Activated CD8-positive, alpha-beta memory T cell treated with anti-CD3 and anti-CD28 coated beads, Interleukin-2, amount 50 U/mL, for 1 hour (primary cell): ENCODE data around the gene ZNF689.
A peak's percentile ranks its signal among the peaks of the same experiment; 100 is the strongest.

ENCODE experiments used
- DNase-seq: peaks from one replicate; pipeline ENCODE4 v3.0.0-alpha.2; 2020; ENCODE audit errors: extremely low read depth

The ZNF689 gene

DNA sequence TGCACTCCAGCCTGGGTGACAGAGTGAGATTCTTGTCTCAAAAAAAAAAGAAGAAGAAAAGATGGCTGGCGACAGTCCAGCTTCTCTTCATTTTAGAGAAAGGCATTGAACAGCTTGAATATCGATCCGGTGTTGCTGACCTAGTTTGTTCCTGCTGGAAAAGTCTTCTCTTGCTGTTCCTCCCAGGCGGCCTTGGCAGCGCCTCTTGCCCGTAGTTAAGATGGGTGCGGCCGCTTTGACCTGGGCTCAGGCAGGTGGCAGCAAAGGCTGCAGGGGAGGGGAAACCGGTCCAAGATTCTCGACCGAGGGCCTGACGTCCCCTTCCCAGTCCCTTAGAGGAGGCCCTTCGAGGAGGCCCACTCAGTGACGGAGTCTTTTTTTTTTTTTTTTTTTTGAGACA is 48.2 kb downstream of the ZNF689 start:
- no peak for DNase-seq

DNA sequence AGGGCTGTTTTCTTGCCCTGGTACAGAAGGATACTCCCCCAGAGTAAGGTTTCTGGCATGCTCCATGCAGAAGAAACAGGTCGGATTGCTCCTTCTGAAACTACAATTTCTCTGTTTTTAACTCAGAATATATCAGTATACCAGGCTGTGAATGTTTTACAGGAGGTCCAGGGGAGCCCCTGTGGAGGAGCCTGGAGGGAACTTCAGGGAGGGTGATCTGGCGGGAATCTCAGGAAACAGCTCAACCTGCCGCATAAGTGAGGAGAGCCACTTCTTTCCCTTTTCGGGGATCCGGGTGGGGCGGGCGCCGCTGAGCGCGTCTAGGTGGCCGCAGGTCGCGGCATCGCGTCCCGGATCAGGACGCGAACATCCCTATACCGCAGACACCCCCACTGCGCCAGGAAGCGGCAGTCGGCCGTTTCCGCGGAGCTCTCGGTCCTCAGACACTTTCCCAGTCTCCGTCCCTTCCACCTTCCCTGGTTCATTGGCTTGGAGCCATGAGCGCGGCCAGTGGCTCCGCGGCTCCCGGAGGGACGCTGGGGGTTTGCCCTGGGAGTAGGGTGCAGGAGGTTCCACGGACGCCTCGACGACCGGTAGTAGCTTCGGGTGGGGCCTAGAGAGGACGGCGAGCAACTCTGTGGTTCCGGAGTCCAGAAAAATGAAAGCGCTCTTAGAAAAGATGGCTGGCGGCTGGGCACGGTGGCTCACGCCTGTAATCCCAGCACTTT is 48.9 kb downstream of the ZNF689 start:
- no peak for DNase-seq

DNA sequence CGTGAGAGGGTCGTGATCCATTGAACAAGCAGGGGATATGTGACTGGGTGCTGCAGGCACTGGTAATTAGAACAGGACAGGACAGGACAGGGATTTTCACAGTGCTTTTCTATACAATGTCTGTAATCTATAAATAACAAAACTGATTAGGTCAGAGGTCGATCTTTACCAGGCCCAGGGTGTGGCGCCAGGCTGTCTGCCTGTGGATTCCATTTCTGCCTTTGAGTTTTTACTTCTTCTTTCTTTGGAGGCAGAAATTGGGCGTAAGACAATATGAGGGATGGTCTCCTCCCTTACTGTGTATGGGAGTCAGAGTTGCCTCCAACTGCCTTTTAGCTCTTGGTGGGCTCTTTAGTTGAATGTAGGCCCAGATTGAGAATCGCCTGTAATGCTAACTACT is 50.5 kb downstream of the ZNF689 start:
- no peak for DNase-seq

DNA sequence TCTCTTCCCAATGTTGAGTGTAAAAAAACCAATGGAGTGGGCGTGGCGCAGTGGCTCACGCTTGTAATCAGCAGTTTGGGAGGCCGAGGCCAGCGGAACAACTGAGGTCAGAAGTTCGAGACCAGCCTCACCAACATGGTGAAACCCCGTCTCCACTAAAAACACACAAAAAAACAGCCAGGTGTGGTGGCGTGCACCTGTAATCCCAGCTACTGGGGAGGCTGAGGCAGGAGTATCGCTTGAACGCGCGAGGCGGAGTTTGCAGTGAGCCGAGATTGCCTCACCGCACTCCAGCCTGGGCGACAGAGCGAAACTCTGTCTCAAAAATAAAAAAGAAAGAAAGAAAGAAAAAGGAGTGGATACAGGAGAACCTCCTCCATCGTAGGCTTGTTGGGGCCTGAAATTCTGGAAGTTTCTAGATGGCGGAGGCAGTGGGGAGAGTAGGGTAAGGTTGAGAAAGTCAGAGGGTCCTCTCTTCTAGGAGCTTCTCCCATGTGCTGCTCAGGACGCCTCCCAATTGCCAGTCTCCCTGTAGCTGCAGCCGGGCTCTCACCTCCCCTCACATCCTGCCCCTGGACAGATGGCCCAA is 51.3 kb downstream of the ZNF689 start:
- no peak for DNase-seq

DNA sequence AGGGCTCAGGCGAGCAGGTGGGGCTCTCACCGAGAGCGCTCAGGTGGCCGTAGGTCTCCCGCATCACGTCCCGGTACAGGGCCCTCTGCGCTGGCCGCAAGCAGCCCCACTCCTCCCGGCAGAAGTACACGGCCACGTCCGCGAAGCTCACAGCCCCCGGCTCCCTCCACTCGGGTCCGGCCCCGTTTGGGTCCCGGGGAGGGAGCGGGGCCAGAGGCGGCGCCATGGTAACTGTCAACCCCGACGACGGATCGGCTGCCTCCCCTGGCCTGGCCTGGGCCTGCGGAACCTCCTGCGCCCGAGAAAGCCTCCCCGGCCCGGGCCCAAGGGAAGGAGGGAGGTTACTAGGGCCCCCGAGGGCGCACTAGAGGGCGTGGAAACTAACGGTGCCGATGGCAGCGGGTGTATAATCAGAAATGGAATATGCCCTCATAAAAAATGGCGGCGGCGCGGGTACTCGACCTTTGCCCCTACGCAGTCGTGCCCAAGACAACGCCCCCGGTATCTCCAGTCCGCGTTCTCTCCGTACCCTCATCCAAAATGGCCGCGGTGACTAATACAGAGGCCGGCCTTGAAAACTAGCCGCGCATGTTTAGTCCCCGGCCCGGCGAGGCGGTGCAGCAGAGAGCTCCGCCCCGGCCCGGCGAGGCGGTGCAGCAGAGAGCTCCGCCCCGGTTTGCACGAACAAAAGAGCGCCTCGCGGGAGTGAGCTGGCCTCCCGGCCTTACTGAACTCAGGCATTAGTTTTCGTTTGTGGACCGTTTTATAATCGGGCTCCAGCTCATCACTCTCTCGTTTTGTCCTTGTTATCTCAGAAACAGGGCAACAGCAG is 52.0 kb downstream of the ZNF689 start, which contains the start of gene ZNF764:
Gene ZNF764, minus strand, starts transcription at position 418 of the 832 bp plus-strand sequence. Its CDS starts 192 bp downstream, at position 226.
- peak; percentile 96 for DNase-seq

DNA sequence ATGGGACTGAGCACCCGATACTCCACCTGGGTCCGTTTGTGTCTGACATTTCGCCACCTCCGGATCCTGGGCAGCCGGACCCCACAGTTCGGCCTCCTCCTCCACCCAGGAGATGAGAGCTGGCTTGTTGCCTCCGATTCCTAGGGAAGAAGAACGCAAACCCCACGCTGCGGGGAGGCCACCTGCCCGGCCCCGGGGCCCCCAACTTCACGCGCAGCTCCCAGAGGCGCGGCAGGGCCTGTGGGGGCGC is 52.6 kb downstream of the ZNF689 start:
- DNase-seq, result no peak

DNA sequence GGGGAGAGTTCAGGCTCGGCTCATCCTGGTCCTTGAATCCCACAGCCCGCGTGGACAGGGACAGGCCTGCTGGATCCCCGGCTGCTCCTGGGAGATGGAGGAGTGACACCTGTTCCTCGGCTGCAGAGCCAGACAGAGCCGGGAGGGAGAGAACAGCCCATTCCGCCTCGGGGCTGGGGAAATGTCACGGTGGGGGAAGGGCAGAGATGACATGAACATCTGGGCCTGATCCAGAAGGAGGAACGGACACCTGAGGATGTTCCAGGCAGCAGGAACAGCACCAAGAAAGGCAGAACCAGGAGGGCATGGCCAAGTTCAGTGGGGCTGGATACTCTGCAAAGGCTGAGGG is 54.1 kb downstream of the ZNF689 start:
- no peak for DNase-seq

DNA sequence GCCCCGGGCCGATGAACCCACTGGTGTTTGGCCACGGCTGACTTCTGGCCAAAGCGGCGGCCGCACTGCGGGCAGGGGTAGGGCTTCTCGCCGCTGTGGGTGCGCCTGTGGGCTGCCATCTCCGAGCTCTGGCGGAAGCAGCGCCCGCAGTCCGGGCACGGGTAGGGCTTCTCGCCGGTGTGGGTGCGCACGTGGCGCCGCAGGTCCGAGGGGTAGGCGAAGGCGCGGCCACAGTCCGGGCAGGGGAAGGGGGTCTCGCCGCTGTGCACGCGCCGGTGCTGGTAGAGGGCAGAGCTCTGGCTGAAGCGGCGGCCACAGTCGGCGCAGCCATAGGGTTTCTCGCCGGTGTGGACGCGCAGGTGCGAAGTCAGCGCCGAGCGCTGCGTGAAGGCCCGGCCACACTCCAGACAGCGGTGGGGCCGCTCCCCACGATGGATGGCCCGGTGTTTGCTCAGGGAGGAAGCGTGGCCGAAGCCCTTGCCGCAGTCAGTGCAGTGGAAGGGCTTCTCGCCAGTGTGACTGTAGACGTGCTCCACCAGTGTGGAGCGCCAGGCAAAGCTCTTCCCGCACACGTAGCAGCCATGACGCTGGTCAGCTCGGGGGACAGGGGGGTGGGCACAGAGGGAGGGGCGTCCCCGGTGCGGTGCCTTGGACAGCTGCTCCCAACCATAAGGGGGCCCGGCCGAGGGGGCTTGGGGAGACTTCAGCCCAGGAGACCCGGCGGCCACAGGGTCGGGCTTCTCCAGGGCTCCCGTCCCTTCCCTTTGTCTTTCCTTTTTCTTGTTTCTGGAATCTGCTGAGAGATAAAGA is 54.7 kb downstream of the ZNF689 start:
- DNase-seq, result no peak

DNA sequence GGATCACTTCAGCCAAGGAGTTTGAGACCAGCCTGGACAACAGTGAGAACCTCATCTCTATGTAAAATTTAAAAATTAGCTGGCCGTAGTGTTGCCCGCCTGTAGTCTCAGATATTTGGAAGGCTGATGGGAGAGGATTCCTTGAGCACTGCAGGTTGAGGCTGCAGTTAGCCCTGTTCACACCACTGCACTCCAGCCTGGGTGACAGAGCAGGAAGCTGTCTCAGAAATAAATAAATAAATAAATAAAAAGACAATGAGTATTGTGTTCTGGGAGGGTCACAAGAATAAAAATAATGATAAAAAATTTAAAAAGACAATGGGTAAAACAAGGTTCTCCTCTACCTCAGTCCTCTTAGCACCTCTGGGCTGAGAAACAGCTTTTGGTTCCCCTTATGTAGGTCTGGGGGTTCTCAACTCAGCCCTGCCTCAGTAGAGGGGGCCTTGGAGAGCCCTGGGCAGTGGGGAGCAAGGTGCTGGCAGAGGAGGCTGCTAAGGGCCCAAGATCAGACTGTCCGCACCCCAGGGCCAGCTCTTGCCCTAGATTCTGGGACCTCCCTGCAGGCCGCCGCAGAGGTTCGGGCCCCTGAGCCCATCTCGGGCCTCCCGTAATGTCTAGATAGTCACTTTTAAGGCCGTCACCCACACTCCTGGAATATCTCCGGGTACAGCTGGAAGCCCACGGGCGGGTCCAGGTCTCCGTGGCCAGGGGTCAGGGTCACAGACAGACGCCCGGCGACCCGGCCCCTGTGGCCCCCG is 55.5 kb downstream of the ZNF689 start:
- DNase-seq, result no peak

DNA sequence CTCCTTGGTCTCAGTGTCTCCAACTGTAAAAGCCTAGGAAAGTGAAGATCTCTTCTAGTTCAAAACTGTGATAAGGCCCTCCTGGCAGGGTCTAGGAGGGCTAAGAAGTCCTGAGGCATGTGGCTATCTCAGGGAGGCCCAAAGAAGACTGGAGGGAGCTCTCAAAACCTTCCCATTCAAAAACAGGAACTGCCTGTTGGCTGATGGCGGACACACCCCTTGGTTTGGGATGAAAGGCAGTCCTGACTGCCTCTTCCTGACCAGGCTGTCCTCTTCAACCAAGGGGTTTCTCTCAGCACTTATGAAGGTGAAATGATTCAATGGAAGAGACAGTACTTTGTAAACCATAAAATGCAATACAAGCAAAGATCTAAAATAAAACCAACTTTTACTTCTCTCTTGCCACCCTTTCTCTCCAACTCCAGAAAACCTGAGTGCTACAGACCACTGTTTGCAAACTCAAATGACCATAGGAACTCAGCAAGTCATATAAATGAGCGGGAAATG is 56.7 kb downstream of the ZNF689 start:
- DNase-seq, result no peak

DNA sequence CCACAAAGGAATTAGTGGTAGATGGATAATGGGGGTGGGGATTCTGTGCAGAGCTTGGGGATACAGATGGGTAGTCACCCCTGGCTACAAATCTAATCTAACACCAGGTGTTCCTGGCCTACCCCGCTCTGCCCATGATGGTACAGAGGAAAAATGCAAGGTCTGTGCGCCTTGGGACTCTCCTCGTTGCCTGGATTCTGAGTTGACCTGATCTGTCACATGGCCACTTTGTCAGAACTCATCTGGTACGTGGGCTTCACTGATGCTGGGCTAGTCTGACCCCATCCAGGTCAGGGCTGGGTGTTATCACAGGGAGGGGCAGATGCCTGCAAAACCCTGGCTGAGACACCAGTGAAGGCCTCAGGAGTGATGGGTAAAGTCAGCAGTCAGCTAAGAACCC is 57.2 kb downstream of the ZNF689 start:
- DNase-seq, result no peak
